Heart left ventricle (tissue), 13 donors: Measurements from ENCODE around the gene TRIM6.

Experiments used
- POLR2A ChIP-seq, 2 donors: fragments of 450-650 bp; IDR thresholded peaks; one replicate each; pipeline ENCODE4 v1.6.1; 2017; ENCODE audit warnings: antibody characterized with exemption in 2 of 2, mild to moderate bottlenecking in 2 of 2, moderate library complexity in 2 of 2
- TF ChIP-seq, protein P1 (sequence below), 12 donors: fragments of 200-600 bp; sonication (generic) in 4 of 12; IDR thresholded peaks; one replicate each; pipeline versions ENCODE4 v1.5.0 to v1.8.0; 2018 to 2022; ENCODE audit warnings: antibody characterized with exemption in 12 of 12, mild to moderate bottlenecking in 5 of 12
- donor health status: ischemic (EF 13 %, LVEDD 7.1; RV severe dilation, severe dysfunction).
- donor health status: DM: no; HTN: yes; CAD: no.
- donor health status: DM: no; HTN: no; CAD: no.
- donor health status: ischemic (EF 25% LVEDD 6.9; RV normal size, moderate dysfunction).
- donor health status: ischemic (EF 25% LVEDD 5.7; RV mildly dilated, moderate dysfunction).
- donor health status: ischemic (EF 35%, LVEDD 5.7; RV mildly dilated, moderate dysfunction).
- donor health status: nonischemic (EF 11% LVEDD 7.7; RV severe dilation, severe dysfunction).
- donor health status: DM: yes; HTN: yes; CAD: no.
- donor health status: PGD.
- donor health status: ischemic (EF 29% LVEDD 5.4; RV normal size, mild dysfunction).
- donor health status: nonischemic (EF 23%, LVEDD 6.1; RV moderate dilation, normal function).

DNA sequence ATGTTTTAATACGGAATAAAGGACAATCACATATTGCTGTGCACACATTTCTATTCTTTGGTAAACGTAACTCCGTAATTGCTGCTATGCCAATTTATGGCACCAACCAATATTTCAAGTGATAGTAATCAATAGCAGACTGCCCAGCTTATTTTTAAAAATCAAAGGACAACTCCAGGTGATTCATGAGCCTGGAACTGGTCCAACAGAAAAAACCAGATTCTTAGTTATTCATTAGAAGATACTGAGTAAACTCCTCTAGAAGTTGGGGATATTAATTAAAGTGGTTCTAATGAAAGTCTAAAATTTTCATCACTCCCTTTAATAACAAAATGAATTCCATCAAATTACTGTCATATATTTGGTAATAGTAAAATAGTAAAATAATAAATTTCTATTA lies 38.7 kb upstream of the TRIM6 start:
- TF ChIP-seq POLR2A (IDR thresholded peaks at IDR 0.05) = no peak
- TF ChIP-seq, protein P1, sequence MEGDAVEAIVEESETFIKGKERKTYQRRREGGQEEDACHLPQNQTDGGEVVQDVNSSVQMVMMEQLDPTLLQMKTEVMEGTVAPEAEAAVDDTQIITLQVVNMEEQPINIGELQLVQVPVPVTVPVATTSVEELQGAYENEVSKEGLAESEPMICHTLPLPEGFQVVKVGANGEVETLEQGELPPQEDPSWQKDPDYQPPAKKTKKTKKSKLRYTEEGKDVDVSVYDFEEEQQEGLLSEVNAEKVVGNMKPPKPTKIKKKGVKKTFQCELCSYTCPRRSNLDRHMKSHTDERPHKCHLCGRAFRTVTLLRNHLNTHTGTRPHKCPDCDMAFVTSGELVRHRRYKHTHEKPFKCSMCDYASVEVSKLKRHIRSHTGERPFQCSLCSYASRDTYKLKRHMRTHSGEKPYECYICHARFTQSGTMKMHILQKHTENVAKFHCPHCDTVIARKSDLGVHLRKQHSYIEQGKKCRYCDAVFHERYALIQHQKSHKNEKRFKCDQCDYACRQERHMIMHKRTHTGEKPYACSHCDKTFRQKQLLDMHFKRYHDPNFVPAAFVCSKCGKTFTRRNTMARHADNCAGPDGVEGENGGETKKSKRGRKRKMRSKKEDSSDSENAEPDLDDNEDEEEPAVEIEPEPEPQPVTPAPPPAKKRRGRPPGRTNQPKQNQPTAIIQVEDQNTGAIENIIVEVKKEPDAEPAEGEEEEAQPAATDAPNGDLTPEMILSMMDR (IDR thresholded peaks at IDR 0.05) = no peak
